Endodermal cell (in vitro differentiated cells): Measurements from ENCODE around the gene PRIM2. TPM values are rescaled to one million over a fixed set of nuclear protein-coding genes. Genes with fewer than 3 reads are reported as not detected.
"Not testable (repeated sequence)": the region's sequence is repeated elsewhere in the genome, so short reads cannot be mapped to it uniquely, and the experiment has no call there.

Experiments
- DNase-seq: peaks from one replicate; pipeline ENCODE4 v3.0.0-alpha.2; 2017
- H3K27ac ChIP-seq: 2 replicates; pipeline ENCODE4 v1.5.1; 2013; ENCODE audit warnings: mild to moderate bottlenecking, low read depth, low read length, moderate library complexity
- H3K27me3 ChIP-seq: 2 replicates; pipeline ENCODE4 v1.6.1; 2013; ENCODE audit warnings: mild to moderate bottlenecking, low read length, moderate library complexity; ENCODE audit not compliant: insufficient read depth, control insufficient read depth, poor library complexity, severe bottlenecking
- H3K36me3 ChIP-seq: 2 replicates; pipeline ENCODE4 v1.7.0; 2013; ENCODE audit warnings: mild to moderate bottlenecking, low read length, moderate library complexity; ENCODE audit not compliant: control insufficient read depth, insufficient read depth
- H3K4me1 ChIP-seq: one replicate; pipeline ENCODE4 v1.7.0; 2013; ENCODE audit warnings: low read length; ENCODE audit not compliant: control insufficient read depth, insufficient read depth
- H3K4me3 ChIP-seq: 2 replicates; pipeline ENCODE4 v1.5.1; 2013; ENCODE audit warnings: mild to moderate bottlenecking, low read length, moderate library complexity
- H3K9ac ChIP-seq: 2 replicates; pipeline ENCODE4 v1.6.1; 2013; ENCODE audit warnings: mild to moderate bottlenecking, low read length, moderate library complexity; ENCODE audit not compliant: poor library complexity, severe bottlenecking; ENCODE audit errors: extremely low read depth
- H3K9me3 ChIP-seq: 2 replicates; pipeline ENCODE4 v1.6.1; 2013; ENCODE audit warnings: mild to moderate bottlenecking, low read length, moderate library complexity; ENCODE audit not compliant: control insufficient read depth
- H3K27ac Mint-ChIP-seq: 2 replicates; pipeline ENCODE4 v1.8.0; 2020; ENCODE audit warnings: mixed read lengths
- H3K27me3 Mint-ChIP-seq: 2 replicates; pipeline ENCODE4 v1.8.0; 2021; ENCODE audit warnings: mild to moderate bottlenecking, mixed read lengths; ENCODE audit not compliant: insufficient read depth
- H3K36me3 Mint-ChIP-seq: 2 replicates; pipeline ENCODE4 v1.8.0; 2020; ENCODE audit warnings: low read depth, mixed read lengths
- H3K4me1 Mint-ChIP-seq: 2 replicates; pipeline ENCODE4 v1.8.0; 2020; ENCODE audit warnings: mixed read lengths
- H3K4me3 Mint-ChIP-seq: 2 replicates; pipeline ENCODE4 v1.8.0; 2020; ENCODE audit warnings: mild to moderate bottlenecking, moderate library complexity, mixed read lengths
- H3K9me3 Mint-ChIP-seq: 2 replicates; pipeline ENCODE4 v1.8.0; 2020; ENCODE audit warnings: mild to moderate bottlenecking, mixed read lengths
- whole genome bisulfite sequencing, 2 experiments: methylation state at CpG; one replicate each; pipeline versions ENCODE4 v1.1.5 to v1.1.7; 2013; ENCODE audit warnings: missing lambda C conversion rate in 2 of 2, mixed read lengths in 1 of 2; ENCODE audit not compliant: insufficient coverage in 1 of 2, insufficient read length in 1 of 2; 5-methylcytosine and 5-hydroxymethylcytosine counted together
- total RNA-seq, 2 donors: library from RNA; stranded (reverse); fragmentation: NEBNext Ultra II Directional in 1 of 2; extraction: Animal tissue kit (Norgen Biotek cat#: 25700) in 1 of 2; gene quantifications; 2 replicates in 1 of 2; 3 replicates in 1 of 2; pipeline ENCODE4 v1.2.1, GENCODE V29; 2021

PRIM2 gene
- total RNA-seq, 2 donors from 2014 or later, result 30.9 to 43.1 TPM

- not testable (repeated sequence) for DNase-seq, H3K36me3 ChIP-seq, H3K4me3 ChIP-seq, H3K4me3 Mint-ChIP-seq, H3K27me3 Mint-ChIP-seq, H3K9me3 ChIP-seq, H3K27me3 ChIP-seq, H3K27ac ChIP-seq, H3K36me3 Mint-ChIP-seq, H3K9ac ChIP-seq, H3K4me1 ChIP-seq, H3K27ac Mint-ChIP-seq, H3K9me3 Mint-ChIP-seq
- no CpG with 5 or more reads among the region's 1 CpG for WGBS, 2 experiments
- peaks cover 11% of the 10 kb centered on the region for H3K4me1 Mint-ChIP-seq
Measured at GRCh38 chr6:57352596-57352995, 35.2 kb downstream of the PRIM2 start.

GRCh38 chr6:57358319-57358718 is 40.9 kb downstream of the PRIM2 start:
- not testable (repeated sequence) for H3K27ac Mint-ChIP-seq, H3K4me1 Mint-ChIP-seq, H3K36me3 ChIP-seq, H3K9me3 ChIP-seq, H3K4me1 ChIP-seq, H3K27me3 Mint-ChIP-seq, DNase-seq, H3K4me3 Mint-ChIP-seq, H3K4me3 ChIP-seq, H3K36me3 Mint-ChIP-seq, H3K27ac ChIP-seq, H3K9ac ChIP-seq, H3K9me3 Mint-ChIP-seq, H3K27me3 ChIP-seq

- not testable (repeated sequence) for H3K27me3 Mint-ChIP-seq, H3K4me1 Mint-ChIP-seq, H3K27ac Mint-ChIP-seq, H3K9ac ChIP-seq, H3K4me1 ChIP-seq, H3K27ac ChIP-seq, H3K4me3 ChIP-seq, DNase-seq, H3K9me3 Mint-ChIP-seq, H3K4me3 Mint-ChIP-seq, H3K9me3 ChIP-seq, H3K36me3 ChIP-seq, H3K27me3 ChIP-seq, H3K36me3 Mint-ChIP-seq
Measured at GRCh38 chr6:57359766-57360165, 42.3 kb downstream of the PRIM2 start.

- H3K9me3 Mint-ChIP-seq, H3K36me3 Mint-ChIP-seq, H3K27me3 ChIP-seq, DNase-seq, H3K9me3 ChIP-seq, H3K36me3 ChIP-seq, H3K9ac ChIP-seq, H3K4me1 ChIP-seq, H3K27me3 Mint-ChIP-seq, H3K4me1 Mint-ChIP-seq, H3K4me3 Mint-ChIP-seq, H3K27ac Mint-ChIP-seq, H3K4me3 ChIP-seq, H3K27ac ChIP-seq: not testable (repeated sequence)
- 95% methylated on average over 1 of the region's 2 CpGs; no CpG with 5 or more reads in 1 of the 2 experiments for WGBS, 2 experiments
Measured at GRCh38 chr6:57362340-57362739, 44.9 kb downstream of the PRIM2 start.

GRCh38 chr6:57365076-57365583 is 47.7 kb downstream of the PRIM2 start:
- not testable (repeated sequence) for H3K36me3 Mint-ChIP-seq, H3K27ac ChIP-seq, H3K27me3 ChIP-seq, H3K36me3 ChIP-seq, H3K4me1 ChIP-seq, H3K4me3 ChIP-seq, H3K4me3 Mint-ChIP-seq, H3K9me3 Mint-ChIP-seq, H3K27me3 Mint-ChIP-seq, DNase-seq, H3K27ac Mint-ChIP-seq, H3K9me3 ChIP-seq, H3K9ac ChIP-seq
- peaks cover 14% of the 10 kb centered on the region for H3K4me1 Mint-ChIP-seq
- no CpG with 5 or more reads among the region's 2 CpGs for WGBS, 2 experiments

GRCh38 chr6:57368965-57369731 is 51.7 kb downstream of the PRIM2 start:
- H3K36me3 Mint-ChIP-seq, result not testable (repeated sequence)

GRCh38 chr6:57371779-57372178 is 54.3 kb downstream of the PRIM2 start:
- not testable (repeated sequence) for DNase-seq, H3K9me3 ChIP-seq, H3K27me3 Mint-ChIP-seq, H3K27ac ChIP-seq, H3K4me3 ChIP-seq, H3K27me3 ChIP-seq, H3K9ac ChIP-seq, H3K4me3 Mint-ChIP-seq, H3K36me3 ChIP-seq, H3K27ac Mint-ChIP-seq, H3K4me1 ChIP-seq
- Mint-ChIP-seq H3K36me3 (peaks cover 12% of the 10 kb centered on the region), H3K4me1 (peaks cover 26% of the 10 kb centered on the region), H3K9me3 (peaks cover 17% of the 10 kb centered on the region)
- whole genome bisulfite sequencing, 2 experiments, result no CpG with 5 or more reads among the region's 1 CpG

More at GRCh38 chr6:57368965-57369731, 51.7 kb downstream of the PRIM2 start:
- peak overlapping the region; percentile 52 for H3K27ac Mint-ChIP-seq
- H3K36me3 ChIP-seq, H3K9ac ChIP-seq, H3K9me3 ChIP-seq, H3K9me3 Mint-ChIP-seq, H3K27me3 ChIP-seq, H3K27me3 Mint-ChIP-seq, DNase-seq, H3K4me3 ChIP-seq, H3K4me1 ChIP-seq, H3K27ac ChIP-seq, H3K4me3 Mint-ChIP-seq: not testable (repeated sequence)
- peaks cover 19% of the 10 kb centered on the region for H3K4me1 Mint-ChIP-seq
- 100% methylated on average over 2 of the region's 4 CpGs; no CpG with 5 or more reads in 1 of the 2 experiments for WGBS, 2 experiments
